ENCODE measurements around the gene CDH1.

Gene CDH1

DNA sequence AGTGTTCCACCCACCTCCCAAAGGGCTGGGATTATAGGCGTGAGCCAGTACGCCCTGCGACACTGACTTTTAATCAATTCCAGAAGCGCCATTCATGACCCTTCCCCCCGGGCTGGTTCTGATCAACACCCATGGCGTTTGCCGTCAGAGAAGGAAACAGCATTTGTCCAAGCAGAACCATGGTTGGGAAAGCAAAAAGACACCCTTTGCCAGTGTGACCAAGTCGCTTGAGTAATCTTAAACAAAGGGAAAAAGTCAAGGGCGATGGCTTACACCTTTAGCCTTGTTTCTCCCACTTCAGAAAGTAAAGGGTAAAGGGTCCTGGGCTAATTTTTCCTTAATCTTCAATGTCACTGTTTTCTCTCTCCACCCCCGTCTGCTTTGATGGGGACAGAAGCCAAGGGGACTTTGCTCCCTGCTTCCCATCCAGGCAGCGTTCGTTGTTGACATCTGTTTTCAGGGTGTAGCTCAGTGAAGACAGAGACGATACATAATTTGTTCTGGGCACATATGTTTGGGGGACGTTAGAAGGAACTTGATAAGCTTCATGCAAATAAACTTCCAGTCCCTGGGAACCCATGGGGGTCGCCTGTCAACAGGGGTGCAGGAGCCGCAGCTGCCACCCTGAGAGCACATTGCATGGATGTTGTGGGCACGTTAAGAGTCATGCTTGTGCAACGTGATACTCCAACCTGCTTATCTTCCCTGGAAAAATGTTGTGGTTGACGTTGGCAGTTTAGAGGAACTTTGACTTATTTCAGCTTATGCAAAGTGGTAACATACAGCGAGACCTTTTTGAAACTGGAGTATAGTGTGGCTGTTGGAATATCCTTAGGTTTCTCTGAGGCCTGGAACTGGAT is 55.6 kb downstream of the CDH1 start:
- no peak for DNase-seq

- no peak for DNase-seq
Observed at GRCh38 chr16:68793401-68793857, 56.3 kb downstream of the CDH1 start.

- DNase-seq, result no peak
Observed at GRCh38 chr16:68798398-68798797, 61.3 kb downstream of the CDH1 start.

DNA sequence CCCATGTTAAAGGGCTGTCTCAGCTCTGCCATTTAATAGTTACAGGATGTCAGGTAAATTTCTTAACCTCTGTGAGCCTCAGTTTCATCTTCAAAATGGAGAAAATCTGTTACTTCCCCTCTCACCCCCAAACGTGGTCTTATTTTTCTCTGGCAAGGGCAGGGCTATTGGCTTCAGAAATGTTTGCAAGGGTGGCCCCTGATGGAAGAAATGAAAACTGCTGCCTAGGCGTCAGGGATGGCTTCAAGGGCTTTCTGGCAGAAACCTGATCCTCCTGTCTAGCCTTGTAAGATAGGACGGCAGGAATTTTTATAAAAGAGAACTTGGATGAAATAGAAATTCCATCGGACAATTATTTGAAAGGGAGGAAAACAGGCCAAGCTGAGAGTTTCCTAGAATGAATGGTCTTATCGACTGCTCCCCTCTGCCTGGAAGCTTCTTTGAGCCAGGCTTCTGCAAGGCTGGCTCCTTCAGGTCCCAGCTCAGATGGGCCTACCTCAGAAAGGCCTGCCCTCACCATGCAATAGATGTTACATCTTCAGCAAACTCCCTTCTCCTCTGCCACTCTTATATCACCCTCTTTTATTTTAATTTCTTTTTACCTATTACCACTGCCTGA is 63.3 kb downstream of the CDH1 start:
- peak; percentile 53 to 57 for DNase-seq

DNA sequence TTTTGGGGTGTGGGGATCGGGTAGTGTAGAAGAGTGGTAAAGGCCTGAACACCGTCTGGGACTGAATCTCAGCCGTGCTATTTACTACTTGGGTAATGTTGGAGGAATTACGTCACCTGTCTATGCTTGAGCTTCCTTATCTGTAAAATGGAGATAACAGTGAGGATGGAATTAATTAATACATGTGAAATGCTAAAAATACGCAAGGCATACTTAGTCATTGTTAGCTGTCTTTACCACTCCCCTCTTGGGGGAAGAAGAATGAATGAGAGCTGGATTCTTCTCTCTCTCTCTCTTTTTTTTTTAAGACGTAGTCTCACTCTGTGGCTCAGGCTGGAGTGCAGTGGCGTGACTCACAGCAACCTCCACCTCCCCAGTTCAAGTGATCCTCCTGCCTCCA is 65.1 kb downstream of the CDH1 start:
- DNase-seq, result no peak

DNA sequence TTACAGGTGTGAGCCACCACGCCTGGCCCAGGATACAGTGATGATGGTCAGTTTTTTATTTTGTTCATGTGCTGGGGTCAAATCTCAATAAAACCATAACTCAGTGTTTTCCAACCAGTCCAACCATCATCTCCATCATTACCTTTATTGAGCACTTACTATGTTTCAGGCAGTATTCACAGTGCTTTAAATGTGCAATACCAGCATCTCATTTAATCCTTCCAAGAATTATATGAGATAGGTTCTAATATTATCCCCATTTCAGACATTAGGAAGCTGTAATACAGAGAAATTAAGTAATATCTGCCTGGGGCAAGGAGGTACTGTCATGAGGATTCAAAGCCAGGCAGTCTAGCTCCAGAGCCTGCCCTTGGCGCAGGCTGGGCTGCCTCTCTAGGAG is 69.3 kb downstream of the CDH1 start:
- no peak for DNase-seq

- DNase-seq, result no peak
Observed at GRCh38 chr16:68806981-68807380, 69.9 kb downstream of the CDH1 start.

GRCh38 chr16:68814516-68814915 is 77.4 kb downstream of the CDH1 start:
- no peak for DNase-seq

- DNase-seq, result no peak
Observed at GRCh38 chr16:68823401-68824135, 86.5 kb downstream of the CDH1 start.

- DNase-seq, result no peak
Observed at GRCh38 chr16:68825427-68825826, 88.3 kb downstream of the CDH1 start.

DNA sequence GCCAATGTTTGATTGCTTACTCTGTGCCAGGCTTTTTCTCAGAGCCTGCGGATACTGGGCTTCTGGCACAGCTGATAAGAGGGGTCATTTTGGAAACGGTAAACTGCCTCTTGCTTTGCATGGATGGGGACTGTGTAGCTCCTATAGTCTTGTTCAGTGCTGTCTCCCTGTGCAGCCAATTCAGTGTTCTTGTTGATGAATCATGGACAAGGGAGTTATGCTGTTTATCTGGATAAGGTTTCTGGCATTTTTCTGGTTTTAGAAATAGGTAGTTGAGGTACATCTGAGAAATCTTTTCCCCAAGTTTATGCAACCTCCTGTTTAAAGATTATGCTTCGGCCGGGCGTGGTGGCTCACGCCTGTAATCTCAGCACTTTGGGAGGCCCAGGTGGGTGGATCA is 89.6 kb downstream of the CDH1 start:
- DNase-seq, result no peak

GRCh38 chr16:68833251-68833650 is 96.2 kb downstream of the CDH1 start:
- no peak for DNase-seq

DNA sequence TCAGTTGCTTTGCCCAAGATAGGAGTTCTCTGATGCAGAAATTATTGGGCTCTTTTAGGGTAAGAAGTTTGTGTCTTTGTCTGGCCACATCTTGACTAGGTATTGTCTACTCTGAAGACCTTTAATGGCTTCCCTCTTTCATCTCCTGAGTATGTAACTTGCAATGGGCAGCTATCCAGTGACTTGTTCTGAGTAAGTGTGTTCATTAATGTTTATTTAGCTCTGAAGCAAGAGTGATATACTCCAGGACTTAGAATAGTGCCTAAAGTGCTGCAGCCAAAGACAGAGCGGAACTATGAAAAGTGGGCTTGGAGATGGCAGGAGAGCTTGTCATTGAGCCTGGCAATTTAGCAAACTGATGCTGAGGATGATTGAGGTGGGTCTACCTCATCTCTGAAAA is 97.5 kb downstream of the CDH1 start:
- DNase-seq, result no peak

GRCh38 chr16:68835970-68836369 is 98.9 kb downstream of the CDH1 start:
- no peak for DNase-seq

GRCh38 chr16:68839831-68840230 is 102.7 kb downstream of the CDH1 start:
- no peak for DNase-seq

DNA sequence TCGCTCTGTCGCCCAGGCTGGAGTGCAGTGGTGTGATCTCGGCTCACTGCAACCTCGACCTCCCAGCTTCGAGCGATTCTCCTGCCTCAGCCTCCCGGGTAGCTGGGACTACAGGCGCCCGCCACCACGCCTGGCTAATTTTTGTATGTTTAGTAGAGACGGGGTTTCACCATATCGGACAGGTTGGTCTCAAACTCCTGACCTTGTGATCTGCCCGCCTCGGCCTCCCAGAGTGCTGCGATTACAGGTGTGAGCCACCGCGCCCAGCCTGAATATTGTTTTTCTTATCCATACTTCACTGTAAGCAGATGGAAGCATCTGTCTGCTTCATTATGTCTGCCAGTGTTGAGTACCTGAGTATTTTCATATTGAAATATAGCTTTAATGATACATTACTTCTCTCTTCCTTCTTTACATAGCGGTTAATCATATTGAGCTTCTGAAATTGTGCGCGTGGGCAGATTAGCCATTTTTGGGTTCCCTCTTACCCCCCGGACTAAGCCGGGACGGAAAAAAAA is 105.9 kb downstream of the CDH1 start:
- DNase-seq, result peak in 1 of 2 donors; percentile 11

GRCh38 chr16:68843482-68844210 is 106.6 kb downstream of the CDH1 start, which contains the start of gene TANGO6:
TANGO6 (plus strand) TSS chr16:68843531; CDS start chr16:68843618, 87 bp downstream.
- peak; percentile 95 to 96 for DNase-seq

- no peak for DNase-seq
Observed at GRCh38 chr16:68844211-68844564, 107.1 kb downstream of the CDH1 start.

- peak in 1 of 2 donors; percentile 1 for DNase-seq
Observed at GRCh38 chr16:68848786-68849185, 111.7 kb downstream of the CDH1 start.

GRCh38 chr16:68850481-68850880 is 113.4 kb downstream of the CDH1 start:
- DNase-seq, result no peak

- no peak for DNase-seq
Observed at GRCh38 chr16:68851601-68852000, 114.5 kb downstream of the CDH1 start.

GRCh38 chr16:68857479-68857878 is 120.4 kb downstream of the CDH1 start:
- DNase-seq, result no peak

DNA sequence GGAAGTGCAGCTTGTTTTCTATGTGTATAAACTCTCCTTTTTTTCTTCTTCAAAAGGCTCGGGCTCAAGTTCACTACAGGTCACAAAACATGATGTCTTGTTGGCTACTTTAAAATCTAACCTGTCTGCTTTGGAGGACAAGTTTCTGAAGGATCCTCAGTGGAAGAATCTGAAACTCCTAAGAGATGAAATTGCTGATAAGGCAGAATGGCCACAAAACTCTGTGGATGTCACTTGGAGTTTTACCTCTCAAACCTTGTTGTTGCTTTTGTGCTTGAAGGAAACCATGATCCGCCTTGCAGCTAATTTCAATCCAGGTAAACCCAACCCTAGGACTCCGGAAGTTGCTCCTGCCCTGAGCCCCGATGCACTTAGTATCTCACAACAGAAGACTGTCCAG is 122.7 kb downstream of the CDH1 start:
- no peak for DNase-seq
